Tibial nerve (tissue), 4 donors: ENCODE results near the gene SRRM2. TPM values are rescaled to one million over a fixed set of nuclear protein-coding genes. Genes with fewer than 3 reads are reported as not detected.

Experiments used
- DNase-seq, 2 donors: peaks; one replicate each; pipeline ENCODE4 v3.0.0-alpha.2; 2019; ENCODE audit warnings: low spot score in 2 of 2
- H3K27ac ChIP-seq, 4 donors: fragments of 200-600 bp; sonication (generic) in 3 of 4; one replicate each; pipeline ENCODE4 v1.5.1; 2017 to 2019; ENCODE audit warnings: mild to moderate bottlenecking in 1 of 4
- H3K27me3 ChIP-seq, 2 donors: fragments of 200-600 bp; sonication (generic) in 1 of 2; one replicate each; pipeline versions ENCODE4 v1.5.1 to v1.6.0; 2017 to 2019
- H3K36me3 ChIP-seq, 3 donors: fragments of 200-600 bp; sonication (generic); one replicate each; pipeline ENCODE4 v1.5.1; 2018 to 2019
- H3K4me1 ChIP-seq, 4 donors: fragments of 200-600 bp; sonication (generic) in 3 of 4; one replicate each; pipeline ENCODE4 v1.5.1; 2017 to 2019
- H3K4me3 ChIP-seq, 4 donors: fragments of 200-600 bp; sonication (generic) in 3 of 4; one replicate each; pipeline ENCODE4 v1.5.1; 2017 to 2019; ENCODE audit warnings: mild to moderate bottlenecking in 1 of 4, moderate library complexity in 1 of 4
- H3K9me3 ChIP-seq, 4 donors: fragments of 200-600 bp; sonication (generic) in 3 of 4; one replicate each; pipeline ENCODE4 v1.5.1; 2017 to 2019
- CTCF ChIP-seq, 5 experiments: fragments of 200-600 bp in 3 of 5; fragments of 450-650 bp in 2 of 5; sonication (generic) in 3 of 5; IDR thresholded peaks; one replicate each; pipeline ENCODE4 v1.5.1; 2016 to 2019; ENCODE audit warnings: antibody characterized with exemption in 5 of 5, mild to moderate bottlenecking in 3 of 5, moderate library complexity in 2 of 5
- EP300 ChIP-seq, 2 donors: sonication (generic); formaldehyde crosslinking; IDR thresholded peaks; one replicate each; pipeline ENCODE4 v1.6.1; 2017; ENCODE audit warnings: antibody characterized with exemption in 2 of 2, mild to moderate bottlenecking in 1 of 2
- POLR2A ChIP-seq, 2 donors: fragments of 450-650 bp; IDR thresholded peaks; one replicate each; pipeline ENCODE4 v1.6.1; 2017; ENCODE audit warnings: antibody characterized with exemption in 2 of 2, mild to moderate bottlenecking in 2 of 2, moderate library complexity in 2 of 2
- WGBS, 2 donors: methylation state at CpG; one replicate each; pipeline ENCODE4 v1.1.5; 2018; 5-methylcytosine and 5-hydroxymethylcytosine counted together
- total RNA-seq, 4 donors: library from RNA; depleted of rRNA; stranded (reverse); fragments of >200 nt; gene quantifications; one replicate each; pipeline ENCODE4 v1.1.0, GENCODE V29; 2016

Gene SRRM2
- total RNA-seq, 4 donors from 2014 or later = 843 to 1,374 (median 886) TPM

GRCh38 chr16:2743007-2743810 lies 9.2 kb upstream of the SRRM2 start:
- Histone ChIP-seq H3K27ac (no peak overlapping the region), H3K36me3 (peaks cover 0 to 10% (median 0%) of the 10 kb centered on the region in 3 donors), H3K27me3 (peaks cover 0 to 8% of the 10 kb centered on the region in 2 donors), H3K4me3 (no peak overlapping the region), H3K4me1 (no peaks in the 10 kb centered on the region), H3K9me3 (no peaks in the 10 kb centered on the region)
- DNase-seq = no peak
- WGBS, 2 donors = 88 to 92% methylated on average over 17 to 19 of the region's 19 CpGs
- TF ChIP-seq EP300 (IDR thresholded peaks at IDR 0.05) (no peak), POLR2A (IDR thresholded peaks at IDR 0.05) (no peak)

GRCh38 chr16:2744711-2745110 lies 7.7 kb upstream of the SRRM2 start:
- Histone ChIP-seq H3K4me1 (no peaks in the 10 kb centered on the region), H3K9me3 (no peaks in the 10 kb centered on the region), H3K36me3 (peaks cover 0 to 10% (median 0%) of the 10 kb centered on the region in 3 donors), H3K27me3 (peaks cover 0 to 1% of the 10 kb centered on the region in 2 donors), H3K27ac (no peak overlapping the region), H3K4me3 (no peak overlapping the region)
- DNase-seq = no peak
- 89% methylated on average over 6 of the region's 6 CpGs for WGBS, 2 donors
- TF ChIP-seq EP300 (IDR thresholded peaks at IDR 0.05) (no peak), CTCF (IDR thresholded peaks at IDR 0.05) (no peak), POLR2A (IDR thresholded peaks at IDR 0.05) (no peak)

- 65 to 78% methylated on average over 15 of the region's 15 CpGs for WGBS, 2 donors
- Histone ChIP-seq H3K4me1 (no peaks in the 10 kb centered on the region), H3K4me3 (no peak overlapping the region), H3K36me3 (peaks cover 0 to 10% (median 0%) of the 10 kb centered on the region in 3 donors), H3K9me3 (no peaks in the 10 kb centered on the region), H3K27ac (no peak overlapping the region), H3K27me3 (no peaks in the 10 kb centered on the region)
- DNase-seq = no peak
- no peak for TF ChIP-seq CTCF (IDR thresholded peaks at IDR 0.05)
- TF ChIP-seq POLR2A (IDR thresholded peaks at IDR 0.05) = no peak
- TF ChIP-seq EP300 (IDR thresholded peaks at IDR 0.05) = no peak
Measured at GRCh38 chr16:2745116-2745890, 7.1 kb upstream of the SRRM2 start.

GRCh38 chr16:2745961-2746360 lies 6.5 kb upstream of the SRRM2 start:
- no peaks in the 10 kb centered on the region for H3K27me3 ChIP-seq
- no peaks in the 10 kb centered on the region for H3K9me3 ChIP-seq
- no peak overlapping the region for H3K4me3 ChIP-seq
- TF ChIP-seq EP300 (IDR thresholded peaks at IDR 0.05) = no peak
- no peak for TF ChIP-seq POLR2A (IDR thresholded peaks at IDR 0.05)
- TF ChIP-seq CTCF (IDR thresholded peaks at IDR 0.05) = no peak
- no peak overlapping the region for H3K27ac ChIP-seq
- peaks cover 0 to 10% (median 0%) of the 10 kb centered on the region in 3 donors for H3K36me3 ChIP-seq
- no peak for DNase-seq
- WGBS, 2 donors = 72 to 80% methylated on average over 6 to 9 of the region's 9 CpGs
- H3K4me1 ChIP-seq = peaks cover 0 to 2% (median under 1%) of the 10 kb centered on the region in 4 donors

GRCh38 chr16:2748757-2749455 lies 3.5 kb upstream of the SRRM2 start:
- DNase-seq = no peak

More at GRCh38 chr16:2748757-2749455, 3.5 kb upstream of the SRRM2 start:
- Histone ChIP-seq H3K36me3 (no peaks in the 10 kb centered on the region), H3K4me3 (no peak overlapping the region), H3K27ac (no peak overlapping the region), H3K9me3 (no peaks in the 10 kb centered on the region), H3K4me1 (peaks cover 0 to 16% (median 7%) of the 10 kb centered on the region in 4 donors), H3K27me3 (no peaks in the 10 kb centered on the region)
- no peak for TF ChIP-seq CTCF (IDR thresholded peaks at IDR 0.05)
- TF ChIP-seq POLR2A (IDR thresholded peaks at IDR 0.05) = no peak
- TF ChIP-seq EP300 (IDR thresholded peaks at IDR 0.05) = no peak
- 83 to 91% methylated on average over 7 of the region's 7 CpGs for WGBS, 2 donors
